Breast epithelium (tissue), 3 donors: ENCODE measurements around the gene CDH23.

Source experiments
- POLR2A ChIP-seq: fragments of 450-650 bp; IDR thresholded peaks from one replicate; pipeline ENCODE4 v1.6.1; 2016; ENCODE audit warnings: antibody characterized with exemption, mild to moderate bottlenecking, moderate library complexity
- POLR2AphosphoS5 ChIP-seq, 3 donors: sonication (generic); formaldehyde crosslinking; IDR thresholded peaks; one replicate each; pipeline ENCODE4 v1.6.1; 2017; ENCODE audit warnings: antibody characterized with exemption in 3 of 3
- TF ChIP-seq, protein P1 (sequence below), 3 donors: fragments of 450-650 bp; IDR thresholded peaks; one replicate each; pipeline ENCODE4 v1.5.1; 2016 to 2017; ENCODE audit warnings: antibody characterized with exemption in 3 of 3, mild to moderate bottlenecking in 3 of 3, moderate library complexity in 3 of 3

DNA sequence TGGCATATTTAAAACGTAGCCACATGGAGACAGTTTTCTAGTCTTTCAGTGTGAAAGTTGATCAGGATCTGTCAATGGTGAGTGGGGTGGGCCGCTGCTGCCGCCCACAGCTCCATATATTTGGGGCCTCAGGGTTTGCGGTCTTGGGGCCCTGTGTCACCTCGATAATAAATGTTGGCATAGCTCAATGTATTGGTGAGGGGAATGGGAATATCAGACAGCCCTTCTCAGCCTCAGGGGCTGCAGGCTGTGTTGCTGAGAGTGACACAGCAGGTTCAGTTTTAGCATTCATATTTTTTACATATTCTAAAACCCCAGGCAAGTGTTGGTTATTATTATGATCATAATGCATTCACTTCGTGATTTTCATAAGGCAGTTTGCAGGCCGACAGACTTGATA lies 5.3 kb downstream of the CDH23 start:
- TF ChIP-seq POLR2A (no peak), POLR2AphosphoS5 (IDR thresholded peaks at IDR 0.05) (no peak)
- TF ChIP-seq, protein P1, sequence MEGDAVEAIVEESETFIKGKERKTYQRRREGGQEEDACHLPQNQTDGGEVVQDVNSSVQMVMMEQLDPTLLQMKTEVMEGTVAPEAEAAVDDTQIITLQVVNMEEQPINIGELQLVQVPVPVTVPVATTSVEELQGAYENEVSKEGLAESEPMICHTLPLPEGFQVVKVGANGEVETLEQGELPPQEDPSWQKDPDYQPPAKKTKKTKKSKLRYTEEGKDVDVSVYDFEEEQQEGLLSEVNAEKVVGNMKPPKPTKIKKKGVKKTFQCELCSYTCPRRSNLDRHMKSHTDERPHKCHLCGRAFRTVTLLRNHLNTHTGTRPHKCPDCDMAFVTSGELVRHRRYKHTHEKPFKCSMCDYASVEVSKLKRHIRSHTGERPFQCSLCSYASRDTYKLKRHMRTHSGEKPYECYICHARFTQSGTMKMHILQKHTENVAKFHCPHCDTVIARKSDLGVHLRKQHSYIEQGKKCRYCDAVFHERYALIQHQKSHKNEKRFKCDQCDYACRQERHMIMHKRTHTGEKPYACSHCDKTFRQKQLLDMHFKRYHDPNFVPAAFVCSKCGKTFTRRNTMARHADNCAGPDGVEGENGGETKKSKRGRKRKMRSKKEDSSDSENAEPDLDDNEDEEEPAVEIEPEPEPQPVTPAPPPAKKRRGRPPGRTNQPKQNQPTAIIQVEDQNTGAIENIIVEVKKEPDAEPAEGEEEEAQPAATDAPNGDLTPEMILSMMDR (IDR thresholded peaks at IDR 0.05) = no peak
